K562 (cell line): ENCODE results near the gene SPEM3. TPM values are rescaled to one million over a fixed set of nuclear protein-coding genes. Genes with fewer than 3 reads are reported as not detected.

ENCODE experiments used
- ATAC-seq: fragments of 200-7000 bp; cut with Tn5 transposase; 3 replicates; pipeline ENCODE4 v1.9.1; 2020; ENCODE audit warnings: moderate library complexity
- BruUV-seq: library from RNA; stranded (reverse); fragments of 400-500 nt; replicated peaks from 2 replicates; lab custom pipeline; 2021; lab: Mats Ljungman, UMichigan
- CTCF ChIA-PET: fragments of 300-600 bp; formaldehyde crosslinking; extraction: SDS; loops from one replicate; lab custom pipeline; 2021; ENCODE audit warnings: low intra/inter-chr PET ratio; lab: Yijun Ruan, JAX
- POLR2A ChIA-PET: fragments of 300-600, 350-650 bp; sonication (Branson Sonifier 250); formaldehyde crosslinking; extraction: SDS; loops from one replicate; lab custom pipeline; 2021; ENCODE audit warnings: antibody characterized with exemption, inconsistent platforms; lab: Yijun Ruan, JAX
- DNase-seq, 4 experiments: peaks; one replicate each; pipeline versions ENCODE4 v3.0.0 to v3.0.0-alpha.2; 2011 to 2018; ENCODE audit warnings: low spot score in 3 of 4, mixed read lengths in 3 of 4; ENCODE audit errors: extremely low read depth in 1 of 4
- FAIRE-seq: peaks from 2 replicates; lab custom pipeline; 2011; peaks lifted over from hg19 to GRCh38; lab: Jason Lieb, UNC
- H2AFZ ChIP-seq: 2 replicates; pipeline ENCODE4 v1.6.0; 2011; ENCODE audit warnings: low read depth, low read length, control low read depth, inconsistent platforms
- H3K27ac ChIP-seq: fragments of 200-600 bp; 3 replicates; pipeline ENCODE4 v1.8.0; 2011; ENCODE audit warnings: low read depth, mild to moderate bottlenecking, control low read depth, inconsistent platforms, low read length, moderate library complexity, mixed read lengths; ENCODE audit errors: extremely low read depth
- H3K27me3 ChIP-seq, 2 experiments: fragments of 300-600 bp in 1 of 2; 2 replicates in 1 of 2; 3 replicates in 1 of 2; pipeline versions ENCODE4 v1.6.0 to v1.8.0; 2011; ENCODE audit warnings: inconsistent platforms in 2 of 2, low read length in 2 of 2, mild to moderate bottlenecking in 1 of 2, mixed read lengths in 1 of 2, moderate library complexity in 1 of 2; ENCODE audit not compliant: control insufficient read depth in 2 of 2, insufficient read depth in 2 of 2
- H3K36me3 ChIP-seq: fragments of 300-600 bp; 3 replicates; pipeline ENCODE4 v1.8.0; 2011; ENCODE audit warnings: mild to moderate bottlenecking, low read length, inconsistent platforms; ENCODE audit not compliant: control insufficient read depth, insufficient read depth
- H3K4me1 ChIP-seq, 2 experiments: fragments of 200-600 bp in 1 of 2; replicated peaks in 1 of 2; 2 replicates in 1 of 2; 3 replicates in 1 of 2; pipeline versions ENCODE4 v1.5.1 to v1.8.0; 2011; ENCODE audit warnings: inconsistent platforms in 2 of 2, low read length in 2 of 2, mild to moderate bottlenecking in 1 of 2, mixed read lengths in 1 of 2, moderate library complexity in 1 of 2; ENCODE audit not compliant: control insufficient read depth in 2 of 2, insufficient read depth in 2 of 2
- H3K4me2 ChIP-seq: 2 replicates; pipeline ENCODE4 v1.6.1; 2011; ENCODE audit warnings: low read length, control low read depth, inconsistent platforms, mixed read lengths; ENCODE audit not compliant: insufficient read depth
- H3K4me3 ChIP-seq: fragments of 200-600 bp; sonication (generic), shearing (Covaris generic); 2 replicates; pipeline ENCODE4 v1.5.1; 2016; ENCODE audit warnings: control low read depth, inconsistent platforms
- H3K79me2 ChIP-seq: fragments of 200-600 bp; 3 replicates; pipeline ENCODE4 v1.8.0; 2011; ENCODE audit warnings: low read length, inconsistent platforms; ENCODE audit not compliant: control insufficient read depth, insufficient read depth
- H3K9ac ChIP-seq, 2 experiments: 2 replicates each; pipeline versions ENCODE4 v1.6.0 to v1.6.1; 2011; ENCODE audit warnings: low read depth in 2 of 2, low read length in 2 of 2, control low read depth in 1 of 2, inconsistent platforms in 1 of 2, mild to moderate bottlenecking in 1 of 2, mixed read lengths in 1 of 2; ENCODE audit not compliant: insufficient read depth in 1 of 2
- H3K9me1 ChIP-seq: one replicate; pipeline ENCODE4 v1.6.0; 2011; ENCODE audit warnings: inconsistent platforms, mild to moderate bottlenecking, low read length, moderate library complexity; ENCODE audit not compliant: control insufficient read depth, insufficient read depth
- H3K9me3 ChIP-seq: replicated peaks from 2 replicates; pipeline ENCODE4 v1.5.1; 2011; ENCODE audit warnings: low read depth, low read length, inconsistent platforms; ENCODE audit not compliant: control insufficient read depth, insufficient read depth
- H4K20me1 ChIP-seq: replicated peaks from 2 replicates; pipeline ENCODE4 v1.6.1; 2011; ENCODE audit warnings: low read length, inconsistent platforms, mixed read lengths; ENCODE audit not compliant: control insufficient read depth, insufficient read depth
- BRD4 ChIP-seq: fragments of 200-600 bp; sonication (generic); IDR thresholded peaks from 2 replicates; pipeline ENCODE4 v1.6.1; 2017; ENCODE audit warnings: inconsistent platforms
- CBFA2T2 ChIP-seq: fragments of 450-650 bp; conservative IDR thresholded peaks from 2 replicates; pipeline ENCODE4 v1.6.1; 2017; ENCODE audit warnings: mild to moderate bottlenecking
- E4F1 ChIP-seq: fragments of 250-450 bp; sonication (Bioruptor Pico); IDR thresholded peaks from 2 replicates; pipeline ENCODE4 v1.5.0; 2021; ENCODE audit warnings: mild to moderate bottlenecking, borderline replicate concordance
- FUS ChIP-seq: fragments of 200-400 bp; formaldehyde crosslinking; optimal IDR thresholded peaks from 2 replicates; pipeline ENCODE3; 2017; ENCODE audit warnings: low read depth, low read length
- IRF2 ChIP-seq: sonication (generic); formaldehyde crosslinking; IDR thresholded peaks from 2 replicates; pipeline ENCODE4 v1.8.1; 2022; ENCODE audit warnings: mild to moderate bottlenecking, missing genetic modification reagents
- IRF9 ChIP-seq: fragments of 450-650 bp; IDR thresholded peaks from 2 replicates; pipeline ENCODE4 v1.6.1; 2016; ENCODE audit warnings: missing biosample characterization, missing genetic modification characterization
- JUN ChIP-seq, 2 experiments: sonication (generic) in 1 of 2; formaldehyde crosslinking in 1 of 2; IDR thresholded peaks; 2 replicates each; pipeline versions ENCODE4 v1.6.1 to v1.8.0; 2012 to 2022; ENCODE audit warnings: borderline replicate concordance in 2 of 2, mild to moderate bottlenecking in 2 of 2, improper control_type of control experiment in 1 of 2, low read depth in 1 of 2, low read length in 1 of 2, missing genetic modification reagents in 1 of 2
- MEIS2 ChIP-seq: fragments of 450-650 bp; IDR thresholded peaks from 2 replicates; pipeline ENCODE4 v1.6.1; 2014; ENCODE audit warnings: mild to moderate bottlenecking; ENCODE audit not compliant: partially characterized antibody
- MNT ChIP-seq, 2 experiments: fragments of 450-650 bp; conservative IDR thresholded peaks; 2 replicates each; pipeline ENCODE4 v1.6.1; 2017; ENCODE audit warnings: mild to moderate bottlenecking in 2 of 2, moderate library complexity in 2 of 2
- MXD1 ChIP-seq: fragments of 250-450 bp; sonication (Bioruptor Pico); IDR thresholded peaks from 2 replicates; pipeline ENCODE4 v1.8.0; 2021; ENCODE audit warnings: borderline replicate concordance, mild to moderate bottlenecking, moderate library complexity; ENCODE audit not compliant: poor library complexity, severe bottlenecking
- MYBL2 ChIP-seq, 2 experiments: fragments of 450-650 bp in 1 of 2; sonication (generic) in 1 of 2; formaldehyde crosslinking in 1 of 2; IDR thresholded peaks; 2 replicates each; pipeline versions ENCODE4 v1.6.1 to v1.8.1; 2017 to 2022; ENCODE audit warnings: borderline replicate concordance in 1 of 2, inconsistent platforms in 1 of 2, low read depth in 1 of 2, mild to moderate bottlenecking in 1 of 2, missing genetic modification reagents in 1 of 2, moderate library complexity in 1 of 2
- PTTG1 ChIP-seq: fragments of 450-650 bp; IDR thresholded peaks from 2 replicates; pipeline ENCODE4 v1.6.1; 2016; ENCODE audit warnings: low read depth, mild to moderate bottlenecking, missing genetic modification characterization, missing compliant biosample characterization
- TEAD2 ChIP-seq: fragments of 450-650 bp; IDR thresholded peaks from 2 replicates; pipeline ENCODE4 v1.6.1; 2016; ENCODE audit warnings: missing genetic modification characterization, control low read depth, missing compliant biosample characterization
- ZNF253 ChIP-seq: fragments of 250-450 bp; sonication (Bioruptor Pico); conservative IDR thresholded peaks from 2 replicates; pipeline ENCODE4 v1.6.1; 2021; ENCODE audit warnings: mild to moderate bottlenecking
- ZNF436 ChIP-seq: fragments of 250-450, 450-650 bp; sonication (Bioruptor Pico); formaldehyde crosslinking; IDR thresholded peaks from 2 replicates; pipeline ENCODE4 v1.7.0; 2020; ENCODE audit warnings: mild to moderate bottlenecking
- ZNF551 ChIP-seq: fragments of 250-450 bp; sonication (Bioruptor Pico); IDR thresholded peaks from 2 replicates; pipeline ENCODE4 v1.5.0; 2021; ENCODE audit warnings: mild to moderate bottlenecking, moderate library complexity
- ZSCAN32 ChIP-seq: fragments of 450-650 bp; formaldehyde crosslinking; IDR thresholded peaks from 2 replicates; pipeline ENCODE4 v1.4.0; 2020; ENCODE audit warnings: mild to moderate bottlenecking, moderate library complexity
- WGBS: fragments of 100-300 bp; shearing (Covaris generic); methylation state at CpG from one replicate; pipeline ENCODE4 v1.1.6; 2016; ENCODE audit warnings: low coverage, mixed read lengths; ENCODE audit not compliant: insufficient coverage; ENCODE audit errors: missing lambda C conversion rate; 5-methylcytosine and 5-hydroxymethylcytosine counted together
- in situ Hi-C: fragments of 300-500 bp; cut with MboI; formaldehyde crosslinking; loops from 4 replicates; pipeline ENCODE4 v1.15.0; 2018; ENCODE audit warnings: inconsistent platforms, mixed read lengths
- intact Hi-C: fragments of 100-400 bp; cut with micrococcal nuclease; formaldehyde crosslinking; loops from 2 replicates; pipeline ENCODE4 v1.14.2; 2022
- polyA plus RNA-seq, 8 experiments: library from polyadenylated mRNA; depleted of rRNA in 4 of 8; stranded (reverse) in 5 of 8; unstranded in 3 of 8; fragments of >200 nt; fragmentation: Nextera tagmentation in 2 of 8; fragmentation: Illumina TruSeq in 1 of 8; extraction: Ambion mirVana in 2 of 8; extraction: Trizol in 1 of 8; gene quantifications; 2 replicates each; pipeline versions ENCODE4 v1.2.1 to v1.2.3, GENCODE V29; 2011 to 2014; ENCODE audit warnings: inconsistent platforms in 1 of 8, missing spikeins in 1 of 8
- total RNA-seq, 7 experiments: library from RNA; depleted of rRNA in 6 of 7; stranded (reverse); fragments of >200 nt in 6 of 7; fragmentation: Illumina TruSeq in 2 of 7; extraction: Trizol in 2 of 7; gene quantifications; 2 replicates each; pipeline versions ENCODE4 v1.2.1 to v1.2.3, GENCODE V29; 2011 to 2021; ENCODE audit warnings: low replicate concordance in 1 of 7

The SPEM3 gene
- total and polyA plus RNA-seq, 9 of the 15 experiments (the other 6 are each of a cell fraction or from before 2014, with no cell fraction given): not detected

- CTCF ChIA-PET: no interaction called here
- no TSS peak for BruUV-seq
- Histone ChIP-seq H2AFZ (no peak overlapping the region), H3K27me3 (no peaks in the 10 kb centered on the region), H3K36me3 (no peaks in the 10 kb centered on the region), H3K4me2 (no peak overlapping the region), H3K9me3 (no peaks in the 10 kb centered on the region), H3K4me1 (peaks cover 17 to 74% of the 10 kb centered on the region in 2 experiments; a peak in 4 of 5 replicates), H3K27ac (no peak overlapping the region; the same call in 2 of the 3 replicates), H3K79me2 (peaks cover 5% of the 10 kb centered on the region; the same call in 2 of the 3 replicates), H3K4me3 (no peak overlapping the region), H3K9me1 (peaks cover 3% of the 10 kb centered on the region), H4K20me1 (no peaks in the 10 kb centered on the region), H3K9ac (no peak overlapping the region; a peak in 1 of 4 replicates)
- WGBS: 50% methylated on average over 1 of the region's 7 CpGs
- in situ Hi-C loops (no loop called here), intact Hi-C loops (no loop called here)
- no peak for ATAC-seq
- POLR2A ChIA-PET: interaction anchor here (0.8 to 2.0 kb wide), 4 partner anchors 36 to 45 kb away, joined by 4 to 8 read pairs (median 6); partner anchors contain the start of genes POLR2A and ZBTB4
- FAIRE-seq: no peak
- DNase-seq: no peak
- TF ChIP-seq E4F1 (CRISPR knock-in tag): no peak
- TF ChIP-seq BRD4: no peak
- TF ChIP-seq ZNF551 (CRISPR knock-in tag): no peak
- no peak for TF ChIP-seq MNT (conservative IDR thresholded peaks at IDR 0.05)
- TF ChIP-seq MYBL2 (IDR thresholded peaks at IDR 0.05; ENCODE audit: low read depth): no peak
- no peak for TF ChIP-seq MYBL2 (CRISPR knock-in tag; IDR thresholded peaks at IDR 0.05; ENCODE audit: borderline replicate concordance)
- no peak for TF ChIP-seq ZSCAN32 (CRISPR knock-in tag)
- TF ChIP-seq ZNF436 (CRISPR knock-in tag): no peak
- no peak for TF ChIP-seq CBFA2T2
- TF ChIP-seq IRF2 (CRISPR knock-in tag): no peak
- TF ChIP-seq FUS: no peak
- no peak for TF ChIP-seq TEAD2 (tag)
- no peak for TF ChIP-seq MEIS2
- TF ChIP-seq MXD1 (CRISPR knock-in tag): no peak
- no peak for TF ChIP-seq PTTG1 (tag)
- TF ChIP-seq ZNF253 (CRISPR knock-in tag): no peak
- no peak for TF ChIP-seq JUN (IDR thresholded peaks at IDR 0.05; ENCODE audit: borderline replicate concordance, low read depth, low read length)
- TF ChIP-seq JUN (CRISPR knock-in tag; IDR thresholded peaks at IDR 0.05; ENCODE audit: borderline replicate concordance): no peak
- TF ChIP-seq IRF9: no peak
Observed at GRCh38 chr17:7441266-7441665, 12.6 kb downstream of the SPEM3 start.
